GM10266 (cell line): ENCODE measurements around the gene SLC39A7.

Source experiments
- DNase-seq: peaks from one replicate; pipeline ENCODE4 v3.0.0; 2012; ENCODE audit errors: extremely low spot score
- TF ChIP-seq, protein P1 (sequence below): IDR thresholded peaks from 2 replicates; pipeline ENCODE4 v1.5.1; 2012; ENCODE audit warnings: mild to moderate bottlenecking, low read depth; ENCODE audit not compliant: control insufficient read depth, insufficient read depth; ENCODE audit errors: missing control alignments

SLC39A7 gene, protein sequence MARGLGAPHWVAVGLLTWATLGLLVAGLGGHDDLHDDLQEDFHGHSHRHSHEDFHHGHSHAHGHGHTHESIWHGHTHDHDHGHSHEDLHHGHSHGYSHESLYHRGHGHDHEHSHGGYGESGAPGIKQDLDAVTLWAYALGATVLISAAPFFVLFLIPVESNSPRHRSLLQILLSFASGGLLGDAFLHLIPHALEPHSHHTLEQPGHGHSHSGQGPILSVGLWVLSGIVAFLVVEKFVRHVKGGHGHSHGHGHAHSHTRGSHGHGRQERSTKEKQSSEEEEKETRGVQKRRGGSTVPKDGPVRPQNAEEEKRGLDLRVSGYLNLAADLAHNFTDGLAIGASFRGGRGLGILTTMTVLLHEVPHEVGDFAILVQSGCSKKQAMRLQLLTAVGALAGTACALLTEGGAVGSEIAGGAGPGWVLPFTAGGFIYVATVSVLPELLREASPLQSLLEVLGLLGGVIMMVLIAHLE

DNA sequence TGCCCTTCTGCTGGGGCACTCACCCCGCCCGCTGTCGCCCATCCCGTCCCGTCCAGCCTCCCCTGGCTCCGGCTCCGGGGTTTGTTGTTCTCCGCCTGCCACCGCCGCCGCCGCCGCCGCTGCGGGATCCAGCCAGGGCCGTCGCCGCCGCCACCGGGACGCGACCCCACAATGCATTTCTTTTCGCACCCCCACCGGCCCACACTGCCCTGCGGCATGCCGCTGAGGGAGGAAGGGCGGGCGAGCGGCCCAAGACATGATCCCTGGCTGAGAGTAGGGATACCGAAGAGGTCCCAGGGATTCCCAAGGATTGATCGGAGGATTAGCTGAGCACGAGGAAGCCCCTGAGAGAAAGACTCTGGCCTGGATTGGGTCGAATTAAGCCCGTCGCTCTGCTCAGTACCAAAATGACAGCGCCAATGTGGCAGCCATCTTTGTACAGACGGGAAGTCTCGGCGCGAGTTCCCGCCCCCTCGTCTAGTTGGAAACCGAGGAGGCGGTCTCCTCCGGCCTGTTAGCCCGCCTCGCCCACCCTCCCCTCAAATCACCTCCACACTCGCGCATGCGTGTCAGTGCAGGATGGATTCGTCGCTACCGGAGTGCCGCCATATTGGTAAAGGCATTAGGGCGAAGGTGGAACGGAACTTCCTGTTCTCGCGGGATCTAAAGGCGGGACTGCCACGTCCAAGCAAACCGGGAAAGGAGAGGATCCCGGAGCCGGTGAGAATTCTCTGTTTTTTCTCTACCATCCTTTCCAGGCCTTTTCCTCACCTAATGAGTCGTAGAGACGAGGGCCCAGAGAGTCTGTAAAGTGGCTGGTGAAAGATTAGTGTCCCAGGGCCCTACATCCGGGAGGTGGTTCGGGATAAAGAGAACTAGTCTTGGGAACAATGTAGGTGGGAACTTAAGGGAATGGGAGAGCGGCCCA lies at the start of gene SLC39A7, which contains the start of gene RXRB:
Gene SLC39A7 (plus strand): TSS at position 649 of the 928 bp plus-strand sequence. CDS start 379 bp downstream, outside the sequence.
Gene RXRB (minus strand): TSS at position 447 of the 928 bp plus-strand sequence. CDS start 189 bp downstream, at position 258.
- peak; percentile 99 for DNase-seq
- TF ChIP-seq, protein P1, sequence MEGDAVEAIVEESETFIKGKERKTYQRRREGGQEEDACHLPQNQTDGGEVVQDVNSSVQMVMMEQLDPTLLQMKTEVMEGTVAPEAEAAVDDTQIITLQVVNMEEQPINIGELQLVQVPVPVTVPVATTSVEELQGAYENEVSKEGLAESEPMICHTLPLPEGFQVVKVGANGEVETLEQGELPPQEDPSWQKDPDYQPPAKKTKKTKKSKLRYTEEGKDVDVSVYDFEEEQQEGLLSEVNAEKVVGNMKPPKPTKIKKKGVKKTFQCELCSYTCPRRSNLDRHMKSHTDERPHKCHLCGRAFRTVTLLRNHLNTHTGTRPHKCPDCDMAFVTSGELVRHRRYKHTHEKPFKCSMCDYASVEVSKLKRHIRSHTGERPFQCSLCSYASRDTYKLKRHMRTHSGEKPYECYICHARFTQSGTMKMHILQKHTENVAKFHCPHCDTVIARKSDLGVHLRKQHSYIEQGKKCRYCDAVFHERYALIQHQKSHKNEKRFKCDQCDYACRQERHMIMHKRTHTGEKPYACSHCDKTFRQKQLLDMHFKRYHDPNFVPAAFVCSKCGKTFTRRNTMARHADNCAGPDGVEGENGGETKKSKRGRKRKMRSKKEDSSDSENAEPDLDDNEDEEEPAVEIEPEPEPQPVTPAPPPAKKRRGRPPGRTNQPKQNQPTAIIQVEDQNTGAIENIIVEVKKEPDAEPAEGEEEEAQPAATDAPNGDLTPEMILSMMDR = no peak

- DNase-seq = no peak
- TF ChIP-seq, protein P1 = no peak
These were observed 49.6 kb upstream of the SLC39A7 start for GRCh38 chr6:33151050-33151449.

- TF ChIP-seq, protein P1 = no peak
- no peak for DNase-seq
These were observed 46.3 kb upstream of the SLC39A7 start for GRCh38 chr6:33154349-33154748.

GRCh38 chr6:33156561-33156960 lies 44.1 kb upstream of the SLC39A7 start:
- DNase-seq = no peak
- TF ChIP-seq, protein P1 = no peak

DNA sequence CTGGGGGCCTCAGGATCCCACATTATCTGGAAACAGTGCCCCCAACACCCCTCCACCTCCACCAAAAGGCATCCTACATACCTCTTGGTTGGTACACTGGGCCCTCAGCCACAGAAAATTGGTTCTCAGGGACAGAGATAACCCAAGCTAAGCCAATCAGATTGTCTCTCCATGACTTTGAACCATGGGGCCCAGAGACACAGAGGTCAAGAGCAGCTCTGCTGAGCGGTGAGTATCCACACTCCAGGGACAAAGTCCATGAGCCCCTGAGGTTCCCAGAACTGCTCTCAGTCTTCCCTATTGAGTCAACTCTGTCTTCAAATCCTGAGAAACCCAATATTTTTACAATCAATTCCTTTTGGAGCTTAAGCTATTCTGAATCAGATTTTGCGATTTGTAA lies 43.7 kb upstream of the SLC39A7 start:
- DNase-seq = no peak
- TF ChIP-seq, protein P1 = no peak

- TF ChIP-seq, protein P1 = no peak
- no peak for DNase-seq
These were observed 40.6 kb upstream of the SLC39A7 start for GRCh38 chr6:33160096-33160495.
